Pancreas (tissue), 10 donors: ENCODE data around the gene IGFL1. TPM values are rescaled to one million over a fixed set of nuclear protein-coding genes. Genes with fewer than 3 reads are reported as not detected.

Experiments
- ATAC-seq, 4 donors: fragments of 200-7000 bp; cut with Tn5 transposase; one replicate each; pipeline versions ENCODE4 v1.8.0 to v1.9.1; 2020; ENCODE audit warnings: mild to moderate bottlenecking in 4 of 4, moderate library complexity in 4 of 4
- DNase-seq, 6 donors: peaks; one replicate each; pipeline ENCODE4 v3.0.0-alpha.2; 2020
- FAIRE-seq: peaks from 2 replicates; lab custom pipeline; 2012; peaks lifted over from hg19 to GRCh38; lab: Jason Lieb, UNC
- H3K27ac ChIP-seq, 4 donors: fragments of 200-600 bp; sonication (generic); 1 replicate in 3 of 4; 2 replicates in 1 of 4; pipeline versions ENCODE4 v1.5.0 to v1.8.0; 2020
- H3K27me3 ChIP-seq, 4 donors: fragments of 200-600 bp; one replicate each; pipeline ENCODE4 v1.8.0; 2021
- H3K36me3 ChIP-seq, 3 donors: fragments of 200-600 bp; sonication (generic) in 1 of 3; one replicate each; pipeline versions ENCODE4 v1.5.0 to v1.8.0; 2020 to 2021
- H3K4me1 ChIP-seq, 3 donors: fragments of 200-600 bp; one replicate each; pipeline ENCODE4 v1.8.0; 2021
- H3K4me3 ChIP-seq, 4 donors: fragments of 200-600 bp; sonication (generic) in 2 of 4; one replicate each; pipeline versions ENCODE4 v1.5.0 to v1.8.0; 2020 to 2021
- H3K9me3 ChIP-seq, 4 donors: fragments of 200-600 bp; one replicate each; pipeline ENCODE4 v1.8.0; 2021
- CTCF ChIP-seq, 4 donors: fragments of 200-600 bp; sonication (generic) in 3 of 4; IDR thresholded peaks; one replicate each; pipeline versions ENCODE4 v1.5.0 to v1.8.0; 2021; ENCODE audit warnings: antibody characterized with exemption in 4 of 4
- WGBS, 2 donors: extraction: QIAGEN DNeasy Blood & Tissue Kit; methylation state at CpG; one replicate each; pipeline ENCODE4 v1.1.7; 2013; 5-methylcytosine and 5-hydroxymethylcytosine counted together
- intact Hi-C, 3 donors: fragments of 100-400 bp; cut with DNase I; formaldehyde crosslinking; loops; one replicate each; pipeline versions ENCODE4 v1.11.1 to v1.14.2; 2022
- polyA plus RNA-seq, 2 donors: library from polyadenylated mRNA; stranded (reverse); fragments of 200-250 nt; gene quantifications; one replicate each; pipeline ENCODE4 v1.2.3, GENCODE V29; 2013
- total RNA-seq, 6 donors: library from RNA; stranded (reverse); fragmentation: NEBNext Ultra II Directional in 4 of 6; extraction: Animal tissue kit (Norgen Biotek cat#: 25700) in 4 of 6; gene quantifications; one replicate each; pipeline versions ENCODE4 v1.2.1 to v1.2.4, GENCODE V29; 2021 to 2023
- donor health status: healthy with polysubstance abuse.
- donor health status: DM: no; HTN: no; CAD: no; lungs with moderate emphysema.
- donor health status: DM: no; HTN: no; CAD: no.
- donor health status: control.
- donor health status: control.
- donor health status: Bipolar disorder and iron deficiency.
- donor health status: DM: yes; HTN: yes; CAD: no.
- donor health status: DM: no; HTN: no; CAD: no.
- donor health status: DM: no; HTN: no; CAD: no.
- donor health status: DM: yes; HTN: yes; CAD: no.

Gene IGFL1
- total and polyA plus RNA-seq, 8 donors, result not detected

- H3K9me3 ChIP-seq, result no peaks in the 10 kb centered on the region
- TF ChIP-seq CTCF (IDR thresholded peaks at IDR 0.05), result no peak
- DNase-seq, result no peak
- H3K27me3 ChIP-seq, result no peaks in the 10 kb centered on the region
- no peak overlapping the region for H3K27ac ChIP-seq
- intact Hi-C loops, result no loop called here
- no peak for ATAC-seq
- H3K36me3 ChIP-seq, result no peaks in the 10 kb centered on the region
- WGBS, 2 donors, result 61 to 73% methylated on average over 7 of the region's 7 CpGs
- H3K4me3 ChIP-seq, result no peak overlapping the region
- no peak for FAIRE-seq
- no peaks in the 10 kb centered on the region for H3K4me1 ChIP-seq
Measured at GRCh38 chr19:46279177-46279576, 49.6 kb downstream of the IGFL1 start.

Other genes starting within 250 kb of the IGFL1 start
- gene CCDC61, start 234.3 kb upstream of the IGFL1 start, total RNA-seq, result 10 to 100 TPM in 1 of 6 donors, 1 to 10 TPM in 5; 4.9 to 13.4 (median 8.4) TPM
- gene CCDC61, start 234.3 kb upstream of the IGFL1 start, polyA plus RNA-seq, result 10 to 100 TPM; 18.5 to 19.9 TPM
- under 1 TPM in 1 of 6 donors, not detected in 5; 0.20 TPM for gene PGLYRP1, start 206.7 kb upstream of the IGFL1 start, total RNA-seq
- gene PGLYRP1, start 206.7 kb upstream of the IGFL1 start, polyA plus RNA-seq, result not detected
- under 1 TPM in 2 of 6 donors, not detected in 4; 0.15 to 0.28 TPM for gene IGFL4, start 188.7 kb upstream of the IGFL1 start, total RNA-seq
- gene IGFL4, start 188.7 kb upstream of the IGFL1 start, polyA plus RNA-seq, result under 1 TPM; 0.04 to 0.21 TPM
- not detected for gene IGFL3, start 105.1 kb upstream of the IGFL1 start, total RNA-seq
- not detected for gene IGFL3, start 105.1 kb upstream of the IGFL1 start, polyA plus RNA-seq
- gene IGFL2, start 81.5 kb upstream of the IGFL1 start, total RNA-seq, result not detected
- gene IGFL2, start 81.5 kb upstream of the IGFL1 start, polyA plus RNA-seq, result not detected
- gene HIF3A, start 67.3 kb downstream of the IGFL1 start, total RNA-seq, result 10 to 100 TPM in 1 of 6 donors, 1 to 10 TPM in 4, under 1 TPM in 1; 0.71 to 12.7 (median 5.1) TPM
- gene HIF3A, start 67.3 kb downstream of the IGFL1 start, polyA plus RNA-seq, result 10 to 100 TPM; 23.8 to 27.6 TPM
- 10 to 100 TPM; 16.7 to 28.0 (median 22.6) TPM for gene PPP5C, start 117.3 kb downstream of the IGFL1 start, total RNA-seq
- 10 to 100 TPM; 41.7 to 53.9 TPM for gene PPP5C, start 117.3 kb downstream of the IGFL1 start, polyA plus RNA-seq
- gene CCDC8, start 183.8 kb downstream of the IGFL1 start, total RNA-seq, result 10 to 100 TPM in 5 of 6 donors, 1 to 10 TPM in 1; 9.9 to 22.0 (median 12.6) TPM
- 10 to 100 TPM in 1 of 2 donors, 1 to 10 TPM in 1; 8.2 to 11.3 TPM for gene CCDC8, start 183.8 kb downstream of the IGFL1 start, polyA plus RNA-seq
- under 1 TPM in 4 of 6 donors, not detected in 2; 0.08 to 0.28 (median 0.12) TPM for gene PNMA8C, start 199.2 kb downstream of the IGFL1 start, total RNA-seq
- under 1 TPM; 0.15 to 0.61 TPM for gene PNMA8C, start 199.2 kb downstream of the IGFL1 start, polyA plus RNA-seq
- gene PNMA8A, start 241.8 kb downstream of the IGFL1 start, total RNA-seq, result 1 to 10 TPM; 2.4 to 8.0 (median 5.8) TPM
- 1 to 10 TPM; 2.4 to 8.9 TPM for gene PNMA8A, start 241.8 kb downstream of the IGFL1 start, polyA plus RNA-seq